IMR-90 (cell line): ENCODE data around the gene DNAJC6. TPM values are rescaled to one million over a fixed set of nuclear protein-coding genes. Genes with fewer than 3 reads are reported as not detected.

ENCODE experiments used
- ATAC-seq: fragments of 200-7000 bp; cut with Tn5 transposase; 2 replicates; pipeline ENCODE4 v1.9.1; 2020; ENCODE audit warnings: low read depth, mild to moderate bottlenecking, moderate library complexity
- BruUV-seq: library from RNA; stranded (reverse); fragments of 400-500 nt; replicated peaks from 2 replicates; lab custom pipeline; 2021; lab: Mats Ljungman, UMichigan
- CTCF ChIA-PET: fragments of 300-600 bp; formaldehyde crosslinking; extraction: SDS; loops from one replicate; lab custom pipeline; 2021; ENCODE audit warnings: antibody characterized with exemption; lab: Yijun Ruan, JAX
- POLR2A ChIA-PET: fragments of 300-600 bp; sonication (Branson Sonifier 250); formaldehyde crosslinking; loops from one replicate; lab custom pipeline; 2022; ENCODE audit warnings: antibody characterized with exemption; ENCODE audit not compliant: unreplicated experiment; lab: Charles Lee
- DNase-seq: peaks from one replicate; pipeline ENCODE4 v3.0.0; 2013
- H2AFZ ChIP-seq: replicated peaks from 2 replicates; pipeline ENCODE3; 2013; ENCODE audit warnings: low read length, mild to moderate bottlenecking; ENCODE audit not compliant: poor library complexity
- H2AK5ac ChIP-seq: 2 replicates; pipeline ENCODE4 v1.6.1; 2013; ENCODE audit warnings: low read depth, low read length, inconsistent platforms
- H2AK9ac ChIP-seq: replicated peaks from 2 replicates; pipeline ENCODE3; 2013; ENCODE audit warnings: mild to moderate bottlenecking, low read depth, low read length, moderate library complexity; ENCODE audit not compliant: poor library complexity
- H2BK120ac ChIP-seq: 2 replicates; pipeline ENCODE4 v1.6.1; 2013; ENCODE audit warnings: low read depth, low read length, inconsistent platforms
- H2BK15ac ChIP-seq: 3 replicates; pipeline ENCODE4 v1.6.1; 2013; ENCODE audit warnings: low read depth, low read length, inconsistent platforms
- H2BK20ac ChIP-seq: 2 replicates; pipeline ENCODE4 v1.6.1; 2013; ENCODE audit warnings: low read depth, mild to moderate bottlenecking, inconsistent platforms, low read length, moderate library complexity
- H2BK5ac ChIP-seq: 2 replicates; pipeline ENCODE4 v1.6.1; 2013; ENCODE audit warnings: mild to moderate bottlenecking, low read depth, low read length, inconsistent platforms; ENCODE audit not compliant: poor library complexity, severe bottlenecking
- H3K14ac ChIP-seq: replicated peaks from 2 replicates; pipeline ENCODE4 v1.6.1; 2013; ENCODE audit warnings: low read depth, low read length, inconsistent platforms
- H3K18ac ChIP-seq: 2 replicates; pipeline ENCODE4 v1.6.1; 2013; ENCODE audit warnings: low read depth, low read length, control low read depth
- H3K23ac ChIP-seq: 2 replicates; pipeline ENCODE4 v1.6.1; 2013; ENCODE audit warnings: low read depth, low read length, inconsistent platforms
- H3K27ac ChIP-seq: 2 replicates; pipeline ENCODE4 v1.5.1; 2013; ENCODE audit warnings: mild to moderate bottlenecking, control low read depth, low read length; ENCODE audit not compliant: insufficient read depth
- H3K27me3 ChIP-seq: 2 replicates; pipeline ENCODE4 v1.6.1; 2013; ENCODE audit warnings: low read length; ENCODE audit not compliant: control insufficient read depth, insufficient read depth
- H3K36me3 ChIP-seq: 2 replicates; pipeline ENCODE4 v1.6.1; 2013; ENCODE audit warnings: low read length, mixed read lengths; ENCODE audit not compliant: control insufficient read depth, insufficient read depth
- H3K4ac ChIP-seq: 2 replicates; pipeline ENCODE4 v1.6.1; 2013; ENCODE audit warnings: low read depth, low read length, inconsistent platforms
- H3K4me1 ChIP-seq: 2 replicates; pipeline ENCODE4 v1.6.1; 2013; ENCODE audit warnings: low read length, mixed read lengths; ENCODE audit not compliant: control insufficient read depth, insufficient read depth
- H3K4me2 ChIP-seq: 2 replicates; pipeline ENCODE4 v1.6.1; 2013; ENCODE audit warnings: low read depth, mild to moderate bottlenecking, control low read depth, low read length, moderate library complexity
- H3K4me3 ChIP-seq: 2 replicates; pipeline ENCODE4 v1.5.1; 2013; ENCODE audit warnings: low read depth, mild to moderate bottlenecking, control low read depth, low read length, moderate library complexity; ENCODE audit not compliant: insufficient read depth
- H3K56ac ChIP-seq: 2 replicates; pipeline ENCODE4 v1.6.1; 2013; ENCODE audit warnings: low read length, inconsistent platforms; ENCODE audit not compliant: insufficient read depth; ENCODE audit errors: extremely low read depth
- H3K79me1 ChIP-seq, 2 experiments: 2 replicates each; pipeline ENCODE4 v1.6.1; 2013; ENCODE audit warnings: low read length in 2 of 2, inconsistent platforms in 1 of 2, low read depth in 1 of 2
- H3K9ac ChIP-seq: 2 replicates; pipeline ENCODE4 v1.6.1; 2013; ENCODE audit warnings: low read depth, low read length, control low read depth
- H3K9me1 ChIP-seq: 2 replicates; pipeline ENCODE4 v1.6.1; 2013; ENCODE audit warnings: low read length, inconsistent platforms; ENCODE audit not compliant: insufficient read depth
- H3K9me3 ChIP-seq: 2 replicates; pipeline ENCODE4 v1.6.1; 2013; ENCODE audit warnings: low read length; ENCODE audit not compliant: control insufficient read depth, insufficient read depth
- H4K20me1 ChIP-seq: 2 replicates; pipeline ENCODE4 v1.6.1; 2013; ENCODE audit warnings: low read length, inconsistent platforms; ENCODE audit not compliant: insufficient read depth
- H4K5ac ChIP-seq: 2 replicates; pipeline ENCODE4 v1.6.1; 2013; ENCODE audit warnings: mild to moderate bottlenecking, low read depth, low read length, control low read depth
- H4K8ac ChIP-seq, 2 experiments: 2 replicates each; pipeline ENCODE4 v1.6.1; 2013; ENCODE audit warnings: low read depth in 2 of 2, low read length in 2 of 2, control low read depth in 1 of 2, inconsistent platforms in 1 of 2
- H4K91ac ChIP-seq: 2 replicates; pipeline ENCODE4 v1.6.1; 2013; ENCODE audit warnings: low read depth, low read length, inconsistent platforms; ENCODE audit not compliant: insufficient read depth
- MAFK ChIP-seq: IDR thresholded peaks from 2 replicates; pipeline ENCODE4 v1.6.1; 2012; ENCODE audit warnings: low read depth, low read length, improper control_type of control experiment
- MXI1 ChIP-seq: IDR thresholded peaks from 2 replicates; pipeline ENCODE4 v1.6.1; 2012; ENCODE audit warnings: low read depth, mild to moderate bottlenecking, low read length, moderate library complexity, borderline replicate concordance
- POLR2A ChIP-seq: IDR thresholded peaks from 2 replicates; pipeline ENCODE4 v1.6.1; 2012; ENCODE audit warnings: mild to moderate bottlenecking, low read depth, low read length
- RCOR1 ChIP-seq: IDR thresholded peaks from 2 replicates; pipeline ENCODE4 v1.6.1; 2012; ENCODE audit warnings: mild to moderate bottlenecking, low read length, improper control_type of control experiment; ENCODE audit not compliant: insufficient replicate concordance
- SMC3 ChIP-seq: fragments of 150-350 bp; IDR thresholded peaks from 2 replicates; pipeline ENCODE4 v1.6.1; 2016; ENCODE audit warnings: low read depth, mild to moderate bottlenecking, antibody characterized with exemption, low read length, moderate library complexity
- USF2 ChIP-seq: fragments of 150-350 bp; IDR thresholded peaks from 2 replicates; pipeline ENCODE4 v1.6.1; 2017; ENCODE audit warnings: mild to moderate bottlenecking, antibody characterized with exemption, low read length, low read depth
- WGBS, 2 experiments: methylation state at CpG; one replicate each; pipeline versions ENCODE4 v1.1.5 to v1.1.7; 2013; ENCODE audit warnings: missing lambda C conversion rate in 2 of 2; ENCODE audit not compliant: insufficient read length in 1 of 2; ENCODE audit errors: extremely low coverage in 2 of 2; 5-methylcytosine and 5-hydroxymethylcytosine counted together
- dilution Hi-C: fragments of 300-500 bp; cut with HindIII; formaldehyde crosslinking; loops from one replicate; pipeline ENCODE4 v1.14.3; 2018; ENCODE audit warnings: low sequenced_read_pairs; ENCODE audit not compliant: unreplicated experiment
- in situ Hi-C: fragments of 300-500 bp; cut with MboI; formaldehyde crosslinking; loops from 3 replicates; pipeline ENCODE4 v1.14.3; 2019; ENCODE audit warnings: low sequenced_read_pairs, inconsistent platforms, mixed read lengths
- intact Hi-C: fragments of 100-400 bp; cut with micrococcal nuclease; formaldehyde crosslinking; loops from 2 replicates; pipeline ENCODE4 v1.10.0; 2022
- polyA plus RNA-seq, 3 experiments: library from polyadenylated mRNA; depleted of rRNA; stranded (reverse); fragments of >200 nt; gene quantifications; 2 replicates each; pipeline ENCODE4 v1.2.3, GENCODE V29; 2012; ENCODE audit warnings: low replicate concordance in 1 of 3
- total RNA-seq: library from RNA; depleted of rRNA; stranded (reverse); fragments of >200 nt; gene quantifications from 2 replicates; pipeline ENCODE4 v1.2.3, GENCODE V29; 2012

The DNAJC6 gene
- total and polyA plus RNA-seq, 2 of the 4 experiments (the other 2 are of a cell fraction): 0.05 to 0.18 TPM

GRCh38 chr1:65319141-65319540 is 9.8 kb downstream of the DNAJC6 start:
- POLR2A ChIA-PET: no interaction called here
- H3K4me3 ChIP-seq: no peak overlapping the region

More at GRCh38 chr1:65319141-65319540, 9.8 kb downstream of the DNAJC6 start:
- no peak overlapping the region for H3K14ac ChIP-seq
- in situ Hi-C loops (no loop called here), intact Hi-C loops (no loop called here), dilution Hi-C loops (no loop called here)
- H2AK5ac ChIP-seq: no peak overlapping the region
- no peak for TF ChIP-seq MAFK
- TF ChIP-seq MXI1: no peak
- no peak for TF ChIP-seq POLR2A
- no peak for TF ChIP-seq SMC3
- TF ChIP-seq RCOR1: no peak
- no peak for TF ChIP-seq USF2
- no peak overlapping the region for H3K27ac ChIP-seq
- WGBS, 2 experiments: 67% methylated on average over 1 of the region's 3 CpGs; no CpG with 5 or more reads in 1 of the 2 experiments
- CTCF ChIA-PET: no interaction called here
- H3K9me1 ChIP-seq: no peaks in the 10 kb centered on the region
- ATAC-seq: no peak
- no peak overlapping the region for H2BK15ac ChIP-seq
- H3K9ac ChIP-seq: no peak overlapping the region
- H3K4ac ChIP-seq: no peak overlapping the region
- H3K4me1 ChIP-seq: no peaks in the 10 kb centered on the region
- H2BK20ac ChIP-seq: no peak overlapping the region
- H2BK120ac ChIP-seq: no peak overlapping the region
- no peaks in the 10 kb centered on the region for H3K9me3 ChIP-seq
- H4K20me1 ChIP-seq: no peaks in the 10 kb centered on the region
- H4K5ac ChIP-seq: no peak overlapping the region
- H3K79me1 ChIP-seq: no peaks in the 10 kb centered on the region; a peak in 1 of 4 replicates
- no peak overlapping the region for H4K8ac ChIP-seq
- no peak for DNase-seq
- no peak overlapping the region for H4K91ac ChIP-seq
- H3K36me3 ChIP-seq: no peaks in the 10 kb centered on the region
- H2AFZ ChIP-seq: no peak overlapping the region
- no TSS peak for BruUV-seq
- no peak overlapping the region for H2BK5ac ChIP-seq
- H3K4me2 ChIP-seq: no peak overlapping the region
- H2AK9ac ChIP-seq: no peak overlapping the region
- H3K56ac ChIP-seq: no peak overlapping the region
- H3K27me3 ChIP-seq: no peaks in the 10 kb centered on the region
- no peak overlapping the region for H3K23ac ChIP-seq
- no peak overlapping the region for H3K18ac ChIP-seq
